RWPE1 (cell line): ENCODE data around the gene NOP14.

Source experiments
- CTCF ChIA-PET: fragments of 350-600 bp; sonication (Branson Sonifier 250); formaldehyde crosslinking; extraction: SDS; loops from one replicate; lab custom pipeline; 2021; lab: Yijun Ruan, JAX
- POLR2A ChIA-PET: fragments of 400-600 bp; formaldehyde crosslinking; extraction: SDS; loops from one replicate; lab custom pipeline; 2020; ENCODE audit warnings: antibody characterized with exemption; ENCODE audit not compliant: low non-redundant PET; lab: Yijun Ruan, JAX
- DNase-seq: peaks from one replicate; pipeline ENCODE4 v3.0.0; 2012; ENCODE audit warnings: low spot score
- H3K27ac ChIP-seq: fragments of 450-650 bp; 2 replicates; pipeline ENCODE4 v1.5.1; 2017
- TF ChIP-seq, protein P1 (sequence below): fragments of 450-650 bp; conservative IDR thresholded peaks from 2 replicates; pipeline ENCODE4 v1.5.1; 2017; ENCODE audit warnings: low read depth, mild to moderate bottlenecking

The NOP14 gene

DNA sequence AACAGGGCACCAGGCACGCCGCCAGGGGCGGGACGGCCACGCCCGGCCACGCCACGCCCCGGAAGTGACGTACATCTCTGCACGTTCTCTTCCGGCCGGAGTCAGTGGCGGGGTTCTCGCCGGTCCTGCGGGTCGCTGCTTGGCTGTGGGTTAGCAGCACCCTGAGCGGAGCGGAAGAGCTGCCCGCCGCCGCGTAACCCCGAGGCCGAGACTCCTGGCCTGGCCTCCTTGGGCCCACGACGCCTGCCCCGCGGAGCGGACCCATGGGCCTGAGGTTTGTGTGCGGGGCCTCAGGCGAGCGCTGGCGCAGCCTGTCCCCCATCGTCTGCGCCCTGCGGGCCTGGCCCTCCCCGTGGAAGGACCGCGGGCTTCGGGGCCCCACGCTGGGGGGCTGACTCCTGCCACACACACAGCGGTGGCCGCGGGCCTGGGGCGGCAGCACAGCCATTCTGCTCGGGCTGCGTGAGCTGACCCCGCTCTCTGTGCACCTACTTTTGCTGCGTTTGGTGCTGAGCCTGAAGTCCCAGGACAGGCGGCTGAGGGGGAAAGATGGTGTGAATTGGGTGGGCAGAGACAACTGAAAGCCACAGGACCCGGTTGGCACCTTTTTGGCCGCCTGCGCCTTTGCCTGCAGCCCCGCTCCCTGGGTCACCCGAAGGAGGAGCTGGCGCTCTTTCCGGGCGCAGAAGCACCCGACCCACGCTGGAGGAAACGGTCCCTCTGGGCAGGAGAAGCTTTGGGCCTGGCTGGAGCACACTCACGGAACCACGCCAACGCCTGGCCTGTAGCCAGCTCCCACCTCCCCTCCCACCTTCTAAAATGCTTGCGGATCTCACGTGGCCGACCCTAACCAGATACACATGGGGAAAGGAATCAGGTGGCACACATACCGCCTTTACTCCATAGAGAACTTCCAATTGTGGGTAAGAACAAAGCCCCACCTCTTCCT is 28.1 kb downstream of the NOP14 start:
- POLR2A ChIA-PET = interaction anchor here (0.6 kb wide), 1 partner anchor 26 kb away, joined by 3 read pairs; no protein-coding TSS in a partner anchor
- DNase-seq = peak; percentile 70
- peak overlapping the region; percentile 92 for H3K27ac ChIP-seq
- CTCF ChIA-PET = no interaction called here
- TF ChIP-seq, protein P1, sequence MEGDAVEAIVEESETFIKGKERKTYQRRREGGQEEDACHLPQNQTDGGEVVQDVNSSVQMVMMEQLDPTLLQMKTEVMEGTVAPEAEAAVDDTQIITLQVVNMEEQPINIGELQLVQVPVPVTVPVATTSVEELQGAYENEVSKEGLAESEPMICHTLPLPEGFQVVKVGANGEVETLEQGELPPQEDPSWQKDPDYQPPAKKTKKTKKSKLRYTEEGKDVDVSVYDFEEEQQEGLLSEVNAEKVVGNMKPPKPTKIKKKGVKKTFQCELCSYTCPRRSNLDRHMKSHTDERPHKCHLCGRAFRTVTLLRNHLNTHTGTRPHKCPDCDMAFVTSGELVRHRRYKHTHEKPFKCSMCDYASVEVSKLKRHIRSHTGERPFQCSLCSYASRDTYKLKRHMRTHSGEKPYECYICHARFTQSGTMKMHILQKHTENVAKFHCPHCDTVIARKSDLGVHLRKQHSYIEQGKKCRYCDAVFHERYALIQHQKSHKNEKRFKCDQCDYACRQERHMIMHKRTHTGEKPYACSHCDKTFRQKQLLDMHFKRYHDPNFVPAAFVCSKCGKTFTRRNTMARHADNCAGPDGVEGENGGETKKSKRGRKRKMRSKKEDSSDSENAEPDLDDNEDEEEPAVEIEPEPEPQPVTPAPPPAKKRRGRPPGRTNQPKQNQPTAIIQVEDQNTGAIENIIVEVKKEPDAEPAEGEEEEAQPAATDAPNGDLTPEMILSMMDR = no peak

DNA sequence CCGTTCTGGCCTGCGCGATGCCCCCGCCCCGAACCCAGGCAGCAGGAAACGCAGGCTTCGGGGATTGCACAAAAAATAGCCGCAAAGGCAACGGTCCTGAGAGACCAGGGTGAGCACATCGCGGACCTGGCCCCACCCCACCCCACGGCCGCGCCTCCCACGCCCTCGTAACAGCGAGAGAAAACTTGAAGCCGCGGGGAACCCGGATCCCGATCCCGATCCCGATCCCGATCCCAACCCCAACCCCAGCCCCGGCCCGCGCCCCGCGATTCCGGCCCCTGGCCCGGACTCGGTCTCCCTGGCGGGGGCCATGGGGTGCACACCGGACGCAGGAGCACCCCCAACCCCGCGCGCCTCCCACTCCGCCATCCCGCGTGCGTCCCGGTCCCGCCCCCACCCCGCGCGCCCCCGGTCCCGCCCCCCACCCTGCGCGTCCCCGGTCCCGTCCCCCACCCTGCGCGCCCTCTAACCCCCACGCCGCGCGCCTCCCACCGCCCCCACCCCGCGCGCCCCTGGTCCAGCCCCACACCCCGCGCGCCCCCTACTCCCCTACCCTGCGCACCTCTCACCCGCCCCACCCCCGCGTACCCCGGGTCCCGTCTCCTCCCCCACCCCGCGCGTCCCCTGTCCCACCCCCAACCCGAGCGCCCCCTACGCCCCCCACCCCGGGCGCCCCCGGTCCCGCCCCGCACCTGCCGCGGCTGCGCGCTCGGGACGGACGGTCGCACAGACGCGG is 29.0 kb downstream of the NOP14 start:
- POLR2A ChIA-PET = no interaction called here
- CTCF ChIA-PET = no interaction called here
- DNase-seq = no peak
- TF ChIP-seq, protein P1 = no peak
- H3K27ac ChIP-seq = peak overlapping the region; percentile 92

DNA sequence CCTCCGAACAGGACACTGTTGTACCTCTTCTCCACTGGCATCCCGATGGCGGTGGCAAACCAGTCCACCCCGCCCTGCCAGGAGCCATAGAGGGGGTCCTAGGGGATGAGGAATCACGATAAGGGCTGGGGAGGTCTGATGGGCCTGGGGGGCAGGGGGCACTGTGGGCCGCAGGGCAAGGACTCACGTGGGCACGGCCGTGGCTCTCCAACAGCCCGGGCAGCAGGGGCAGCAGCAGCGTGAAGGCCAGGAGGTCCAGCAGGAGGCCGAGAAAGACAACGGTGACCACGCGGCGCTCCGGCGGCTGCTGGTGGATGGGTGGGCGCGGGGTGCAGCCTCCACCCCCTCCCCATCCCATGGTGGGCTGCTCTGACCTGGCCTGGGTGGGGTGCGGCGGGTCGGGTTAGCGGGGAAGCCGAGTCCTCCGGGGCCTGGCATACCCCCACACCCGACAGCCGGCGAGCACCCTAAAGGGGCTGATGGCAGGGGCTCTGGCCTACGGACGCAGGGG is 29.6 kb downstream of the NOP14 start:
- DNase-seq = no peak
- POLR2A ChIA-PET = no interaction called here
- peak overlapping the region; percentile 92 for H3K27ac ChIP-seq
- CTCF ChIA-PET = no interaction called here
- TF ChIP-seq, protein P1 = no peak

DNA sequence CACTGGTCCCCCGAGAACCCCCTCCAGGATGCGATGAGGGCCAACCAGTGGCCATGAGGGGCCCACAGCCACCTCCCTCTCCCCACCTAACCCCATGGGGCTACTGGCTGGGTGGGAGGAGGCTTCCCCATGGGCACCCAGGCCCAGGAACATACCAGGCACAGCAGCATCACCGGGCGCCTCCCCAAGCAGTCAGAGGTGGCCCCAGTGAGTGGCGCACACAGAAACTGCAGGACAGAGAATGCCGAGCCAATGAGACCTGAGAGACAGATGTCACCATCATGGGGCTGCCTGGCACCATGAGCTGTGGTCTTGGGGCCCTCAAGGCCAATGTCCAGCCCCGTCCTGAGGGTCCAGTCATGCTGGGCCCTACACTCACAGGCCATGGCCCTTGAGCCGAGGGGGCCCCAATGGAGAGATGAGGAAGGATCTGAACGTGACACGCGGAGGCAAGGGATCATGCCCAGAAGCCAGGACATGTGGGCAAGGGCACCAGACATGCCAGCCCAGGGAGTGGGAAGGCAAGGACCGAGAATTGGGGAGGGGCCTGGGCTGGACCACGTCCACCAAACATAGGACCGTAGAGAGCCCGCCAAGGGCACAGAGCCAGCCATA is 30.1 kb downstream of the NOP14 start:
- POLR2A ChIA-PET = no interaction called here
- peak overlapping the region; percentile 92 for H3K27ac ChIP-seq
- no peak for DNase-seq
- TF ChIP-seq, protein P1 = no peak
- CTCF ChIA-PET = no interaction called here

DNA sequence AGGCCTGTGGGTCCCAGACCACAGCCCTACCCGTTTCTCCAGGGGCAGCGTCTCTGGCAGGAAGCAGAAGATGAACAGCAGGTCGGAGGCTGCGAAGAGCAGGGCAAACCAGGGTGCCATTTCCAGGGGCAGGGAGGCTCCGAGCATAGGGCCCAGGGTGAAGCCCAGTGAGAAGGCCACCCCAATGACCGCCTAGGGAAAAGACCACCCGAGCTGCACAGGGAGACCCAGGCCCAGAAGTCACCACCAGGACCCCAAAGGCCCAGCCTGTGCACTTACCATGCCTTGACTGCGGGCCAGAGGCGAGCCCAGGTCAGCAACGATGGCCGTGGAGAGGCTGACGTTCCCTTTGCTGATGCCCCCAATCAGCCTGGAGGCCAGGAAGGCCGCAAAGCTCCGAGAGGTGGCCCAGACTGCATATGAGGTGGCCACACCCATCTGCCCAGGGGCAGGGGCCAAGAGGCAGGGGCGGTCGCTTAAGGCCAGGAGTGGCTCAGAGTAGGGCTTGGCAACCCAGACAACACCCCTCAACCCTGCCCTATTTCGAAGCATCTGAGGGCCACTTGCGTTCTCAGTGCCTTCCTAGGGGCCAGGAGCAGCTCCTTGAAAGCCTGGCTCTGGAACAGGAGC is 30.8 kb downstream of the NOP14 start:
- ChIA-PET CTCF (no interaction called here), POLR2A (no interaction called here)
- no peak for DNase-seq
- peak overlapping the region; percentile 92 for H3K27ac ChIP-seq
- TF ChIP-seq, protein P1 = no peak
